GM21367 (cell line): ENCODE data around the gene EXOC8.

Experiments used
- ATAC-seq: cut with Tn5 transposase; IDR thresholded peaks from one replicate; pipeline ENCODE4 v1.9.1; 2021; ENCODE audit not compliant: unreplicated experiment

The EXOC8 gene

DNA sequence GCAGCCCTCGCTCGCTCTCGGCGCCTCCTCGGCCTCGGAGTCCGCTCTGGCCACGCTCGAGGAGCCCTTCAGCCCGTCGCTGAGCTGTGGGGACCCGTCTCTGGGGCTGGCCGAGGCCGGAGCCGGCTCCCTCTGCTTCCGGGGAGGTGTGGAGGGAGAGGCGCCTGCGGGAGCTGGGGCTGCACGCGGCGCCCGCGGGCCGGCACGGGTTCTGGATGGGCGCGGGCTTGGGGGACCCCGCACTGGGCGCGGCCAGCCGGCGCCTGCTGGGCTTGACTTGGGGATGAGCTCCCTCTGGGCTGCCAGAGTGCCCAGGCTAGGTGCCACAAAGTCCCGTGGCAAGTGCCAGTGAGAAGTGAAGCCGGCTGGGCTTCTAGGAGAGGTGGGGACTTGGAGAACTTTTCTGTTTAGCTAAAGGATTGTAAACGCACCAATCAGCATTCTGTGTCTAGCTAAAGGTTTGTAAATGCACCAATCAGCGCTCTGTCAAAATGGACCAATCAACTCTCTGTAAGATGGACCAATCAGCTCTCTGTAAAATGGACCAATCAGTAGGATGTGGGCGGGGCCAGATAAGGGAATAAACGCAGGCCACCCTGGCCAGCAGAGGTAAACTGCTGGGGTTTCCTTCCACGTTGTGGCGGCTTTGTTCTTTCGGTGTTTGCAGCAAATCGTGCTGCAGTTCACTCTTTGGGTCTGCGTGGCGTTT, 20.2 kb downstream of the EXOC8 start:
- ATAC-seq = no peak

DNA sequence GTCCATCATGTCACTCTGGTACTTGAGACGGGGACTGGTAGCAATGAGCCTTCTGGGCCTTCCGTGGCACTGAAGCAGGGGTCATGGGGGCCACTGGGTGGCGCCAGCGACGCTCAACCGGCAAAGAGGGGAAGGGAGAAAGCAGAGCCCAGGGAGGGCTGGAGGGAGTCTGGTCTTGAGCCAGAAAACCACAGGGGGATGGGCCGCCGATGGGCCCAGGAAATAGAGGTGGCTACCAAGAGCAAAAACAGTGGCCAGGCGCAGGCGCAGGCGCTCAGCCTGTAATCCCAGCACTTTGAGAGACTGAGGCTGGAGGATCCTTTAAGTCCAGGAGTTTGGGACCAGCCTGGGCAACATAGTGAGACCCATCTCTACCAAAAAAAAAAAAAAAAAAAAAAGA, 21.8 kb downstream of the EXOC8 start:
- peak; percentile 90 for ATAC-seq

DNA sequence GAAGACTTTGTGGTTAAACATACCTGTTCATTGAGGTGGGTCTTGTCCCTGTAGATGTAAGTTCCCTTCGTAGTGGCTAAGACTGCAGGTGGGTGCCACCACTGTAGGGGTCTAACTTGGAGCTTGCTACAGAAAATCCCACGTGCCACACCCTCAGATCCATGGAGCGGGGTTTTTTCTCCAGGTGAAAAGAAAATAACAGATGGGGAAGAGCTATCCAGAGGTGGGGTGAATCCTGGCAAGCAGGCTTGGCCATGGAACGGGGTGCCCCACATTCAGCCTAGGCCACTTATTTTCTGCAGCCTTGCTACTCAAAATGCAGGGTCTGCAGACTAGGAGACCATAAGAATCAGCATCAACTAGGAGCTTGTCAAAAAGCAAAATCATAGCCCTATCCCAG, 24.0 kb downstream of the EXOC8 start:
- ATAC-seq = no peak

DNA sequence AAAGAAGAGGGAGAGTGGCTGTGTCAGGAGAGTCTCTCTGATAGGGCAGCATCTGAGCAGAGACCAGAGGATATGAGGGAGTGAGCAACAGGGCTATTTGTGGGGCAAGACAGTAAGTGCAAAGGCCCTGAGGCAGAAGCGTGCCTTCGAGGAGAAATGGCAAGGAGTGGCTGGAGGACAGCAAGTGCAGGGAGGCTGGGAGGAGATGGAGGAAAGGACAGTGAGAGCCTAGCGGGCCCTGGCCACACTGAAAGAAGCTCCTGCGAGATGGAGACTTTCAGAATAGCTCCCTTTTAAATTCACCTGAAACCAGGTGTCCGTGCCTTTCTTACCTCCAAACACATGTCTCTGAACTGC, 25.2 kb downstream of the EXOC8 start:
- ATAC-seq = no peak

DNA sequence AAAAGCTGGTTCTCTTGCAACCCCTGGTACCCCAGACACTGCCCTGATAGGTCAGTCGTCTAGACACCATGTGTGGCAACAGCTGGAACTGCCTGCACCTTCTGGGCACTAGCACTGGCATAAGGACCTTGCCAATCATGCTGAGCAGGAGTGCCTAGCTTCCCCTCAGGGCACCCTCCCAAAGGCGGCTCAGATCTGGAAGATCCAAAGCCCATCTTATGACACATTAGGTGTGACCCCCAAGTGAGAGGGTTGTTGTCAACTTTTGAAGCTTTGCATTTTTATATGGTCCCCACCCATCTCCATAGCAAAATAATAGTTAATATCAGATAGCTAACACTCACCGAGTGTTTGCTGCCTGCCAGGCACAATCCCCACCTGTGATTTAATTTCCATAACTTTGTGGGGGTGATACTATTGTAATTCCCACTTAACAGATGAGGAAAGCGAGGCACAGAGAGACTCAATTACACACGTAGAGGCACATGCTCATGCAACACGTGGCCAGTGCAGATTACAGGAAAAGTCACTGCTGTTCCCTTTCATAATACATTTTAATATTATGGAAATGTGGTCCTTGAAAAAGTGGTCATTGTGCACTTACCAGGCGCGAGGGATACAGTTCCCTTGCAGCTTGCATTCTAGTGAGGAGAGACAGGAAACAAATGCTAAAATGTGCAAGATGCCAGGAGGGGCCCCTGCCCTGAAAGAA, 25.8 kb downstream of the EXOC8 start:
- ATAC-seq = no peak

DNA sequence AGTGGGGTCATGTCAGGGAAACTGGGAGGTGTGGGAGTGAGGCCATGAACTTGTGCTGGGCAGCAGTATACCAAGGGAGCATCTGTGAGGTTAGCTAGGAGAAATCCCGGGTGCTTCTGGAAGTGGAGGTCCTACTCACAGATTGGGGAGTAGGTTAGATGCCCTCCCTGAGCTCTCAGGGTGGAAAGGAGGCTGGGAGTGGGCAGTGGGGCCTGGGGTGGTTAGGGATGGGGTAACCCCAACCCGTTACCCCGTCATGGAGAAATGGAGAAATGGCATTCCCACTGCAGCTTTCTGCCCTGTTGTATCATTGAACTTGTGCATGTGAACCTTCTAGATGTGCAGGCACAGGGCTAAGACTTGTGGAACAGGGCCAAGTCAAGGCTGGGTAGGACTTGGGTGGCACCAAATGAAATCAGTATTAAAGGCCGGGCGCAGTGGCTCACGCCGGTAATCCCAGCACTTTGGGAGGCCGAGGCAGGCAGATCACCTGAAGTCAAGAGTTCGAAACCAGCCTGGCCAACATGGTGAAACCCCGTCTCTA, 27.2 kb downstream of the EXOC8 start:
- no peak for ATAC-seq

DNA sequence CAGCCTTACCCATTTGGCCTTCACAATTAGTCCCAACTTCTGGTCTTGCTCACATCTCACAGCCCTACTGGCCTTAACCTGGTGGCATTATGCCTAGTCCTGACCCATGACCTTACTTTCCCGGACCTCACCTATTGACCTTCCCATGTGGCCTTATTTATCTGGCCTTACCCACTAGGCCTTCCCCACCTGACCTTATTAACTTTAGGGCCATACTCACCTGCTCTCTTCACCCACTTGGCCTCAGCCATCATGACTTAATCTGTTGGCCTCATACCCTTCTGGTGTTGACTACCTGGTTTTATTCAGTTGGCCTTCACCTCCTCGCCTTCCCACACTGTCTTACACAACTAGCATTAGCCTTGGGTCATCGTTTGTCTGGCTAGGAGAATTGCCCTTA, 35.7 kb downstream of the EXOC8 start:
- no peak for ATAC-seq

DNA sequence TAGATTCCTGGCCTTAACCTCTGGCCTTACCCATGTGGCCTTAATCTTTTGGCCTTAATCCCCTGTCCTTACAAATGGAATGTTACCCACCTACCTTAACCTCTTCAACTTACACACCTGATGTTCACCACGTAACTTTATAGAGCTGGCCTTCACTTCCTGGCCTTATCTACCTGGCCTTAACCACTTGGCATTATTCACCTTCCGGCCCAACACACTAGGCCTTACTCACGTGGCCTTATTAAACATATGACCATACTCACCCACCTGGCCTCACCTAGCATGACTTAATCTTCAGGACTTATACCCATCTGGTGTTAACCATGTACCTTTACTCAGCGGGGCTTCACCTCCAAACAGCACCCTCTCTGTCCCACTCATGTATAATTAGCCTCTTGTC, 41.7 kb downstream of the EXOC8 start:
- no peak for ATAC-seq

DNA sequence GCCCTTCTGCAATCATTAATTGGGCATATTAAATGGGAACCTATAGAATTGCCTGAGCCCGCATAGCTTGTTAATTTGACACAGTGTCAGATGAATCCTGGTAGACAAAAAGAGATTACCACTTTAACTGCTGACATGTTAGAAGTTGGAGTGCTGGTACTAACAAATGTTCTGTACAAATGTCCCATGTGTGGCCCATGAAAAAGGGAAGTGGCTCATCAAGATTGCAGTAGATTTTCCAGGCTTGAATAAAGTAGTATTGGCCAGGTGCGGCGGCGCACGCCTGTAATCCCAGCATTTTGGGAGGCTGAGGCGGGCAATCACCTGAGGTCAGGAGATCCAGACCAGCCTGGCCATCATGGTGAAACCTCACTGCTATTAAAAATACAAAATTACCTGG, 51.0 kb downstream of the EXOC8 start:
- no peak for ATAC-seq

DNA sequence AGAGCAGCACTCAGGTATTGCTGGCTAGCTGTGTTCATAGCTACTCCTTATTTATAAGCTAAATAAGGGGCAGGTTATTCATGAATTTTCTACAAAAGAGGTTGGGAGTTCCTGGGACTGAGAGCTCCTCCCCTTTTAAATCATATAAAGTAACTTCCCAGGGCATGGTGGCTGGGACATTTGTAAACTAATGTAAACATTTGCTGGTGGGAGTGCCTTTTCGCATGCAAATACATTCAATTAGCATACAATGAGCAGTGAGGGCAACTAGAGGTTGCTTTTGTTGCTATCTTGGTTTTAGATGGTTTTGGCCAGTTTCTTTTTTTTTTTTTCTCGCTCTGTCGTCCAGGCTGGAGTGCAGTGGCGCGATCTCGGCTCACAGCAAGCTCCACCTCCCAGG, 53.2 kb downstream of the EXOC8 start:
- no peak for ATAC-seq
